Measurements from ENCODE around the gene ADGRG3.

GRCh38 chr16:57687363-57687929, 19.3 kb downstream of the ADGRG3 start:
- no peak for TF ChIP-seq CTCF (IDR thresholded peaks at IDR 0.05)
- TF ChIP-seq POLR2A (IDR thresholded peaks at IDR 0.05): no peak
